Measurements from ENCODE around the gene PRR18.
A peak's percentile ranks its signal among the peaks of the same experiment; 100 is the strongest.
"Not testable (repeated sequence)": the region's sequence is repeated elsewhere in the genome, so short reads cannot be mapped to it uniquely, and the experiment has no call there.

Gene PRR18

GRCh38 chr6:166308033-166308768 is at the start of gene PRR18:
Gene PRR18, minus strand, starts transcription at chr6:166308392. Its CDS starts 250 bp downstream, at chr6:166308142.
- DNase-seq: peak; percentile 81 to 82

- DNase-seq: no peak
Measured at GRCh38 chr6:166355552-166355951, 47.4 kb upstream of the PRR18 start.

- DNase-seq: no peak
Measured at GRCh38 chr6:166354965-166355364, 46.8 kb upstream of the PRR18 start.

- no peak for DNase-seq
Measured at GRCh38 chr6:166354143-166354542, 46.0 kb upstream of the PRR18 start.

GRCh38 chr6:166353507-166353906 is 45.3 kb upstream of the PRR18 start:
- DNase-seq: no peak

- no peak for DNase-seq
Measured at GRCh38 chr6:166352923-166353322, 44.7 kb upstream of the PRR18 start.

- no peak for DNase-seq
Measured at GRCh38 chr6:166351715-166352285, 43.6 kb upstream of the PRR18 start.

- no peak for DNase-seq
Measured at GRCh38 chr6:166348305-166348949, 40.2 kb upstream of the PRR18 start.

GRCh38 chr6:166346965-166347364 is 38.8 kb upstream of the PRR18 start:
- DNase-seq: no peak

GRCh38 chr6:166346449-166346848 is 38.3 kb upstream of the PRR18 start:
- DNase-seq: no peak

GRCh38 chr6:166345672-166346071 is 37.5 kb upstream of the PRR18 start:
- DNase-seq: not testable (repeated sequence)

GRCh38 chr6:166344921-166345320 is 36.7 kb upstream of the PRR18 start:
- not testable (repeated sequence) for DNase-seq

GRCh38 chr6:166344240-166344639 is 36.0 kb upstream of the PRR18 start:
- no peak for DNase-seq

- DNase-seq: no peak
Measured at GRCh38 chr6:166343150-166343487, 34.9 kb upstream of the PRR18 start.

- DNase-seq: peak; percentile 32 to 72
Measured at GRCh38 chr6:166342349-166343149, 34.4 kb upstream of the PRR18 start, which contains the start of gene SFT2D1. Gene SFT2D1, minus strand, starts transcription at chr6:166342545. Its CDS starts 64 bp downstream, at chr6:166342481.

- DNase-seq: no peak
Measured at GRCh38 chr6:166341977-166342348, 33.8 kb upstream of the PRR18 start.

- no peak for DNase-seq
Measured at GRCh38 chr6:166341464-166341863, 33.3 kb upstream of the PRR18 start.

GRCh38 chr6:166338854-166339253 is 30.7 kb upstream of the PRR18 start:
- no peak for DNase-seq

- DNase-seq: no peak
Measured at GRCh38 chr6:166336847-166337246, 28.7 kb upstream of the PRR18 start.

GRCh38 chr6:166335378-166336302 is 27.4 kb upstream of the PRR18 start:
- DNase-seq: no peak

- no peak for DNase-seq
Measured at GRCh38 chr6:166334878-166335277, 26.7 kb upstream of the PRR18 start.
